T-cell (primary cell): ENCODE data around the gene TUBGCP2. TPM values are rescaled to one million over a fixed set of nuclear protein-coding genes. Genes with fewer than 3 reads are reported as not detected.
A peak's percentile ranks its signal among the peaks of the same experiment; 100 is the strongest.

ENCODE experiments used
- ATAC-seq, 4 experiments: fragments of 200-7000 bp in 3 of 4; fragments of 150-1000 bp in 1 of 4; cut with Tn5 transposase; replicated peaks in 1 of 4; 1 replicate in 3 of 4; 2 replicates in 1 of 4; pipeline ENCODE4 v1.10.0; 2021; ENCODE audit warnings: moderate library complexity in 3 of 4, mild to moderate bottlenecking in 2 of 4, moderate number of reproducible peaks in 1 of 4
- CTCF ChIA-PET, 2 donors: fragments of 300-600 bp; sonication (Branson Sonifier 250); formaldehyde crosslinking; loops; one replicate each; lab custom pipeline; 2022; ENCODE audit warnings: antibody characterized with exemption in 2 of 2; lab: Charles Lee
- POLR2A ChIA-PET, 2 donors: fragments of 300-600 bp; sonication (Branson Sonifier 250); formaldehyde crosslinking; loops; one replicate each; lab custom pipeline; 2022; ENCODE audit warnings: antibody characterized with exemption in 2 of 2; lab: Charles Lee
- DNase-seq, 35 experiments: peaks; one replicate each; pipeline versions ENCODE4 v3.0.0 to v3.0.0-alpha.2; 2013 to 2023
- H3K27ac ChIP-seq: one replicate; pipeline ENCODE4 v1.5.1; 2013; ENCODE audit warnings: low read length
- H3K27me3 ChIP-seq, 2 experiments: replicated peaks in 1 of 2; 1 replicate in 1 of 2; 2 replicates in 1 of 2; pipeline versions ENCODE4 v1.6.1 to v1.7.0; 2013; ENCODE audit warnings: low read length in 1 of 2, mixed read lengths in 1 of 2; ENCODE audit not compliant: control insufficient read depth in 2 of 2, insufficient read depth in 2 of 2; ENCODE audit errors: extremely low read depth in 1 of 2
- H3K36me3 ChIP-seq, 2 donors: 1 replicate in 1 of 2; 2 replicates in 1 of 2; pipeline versions ENCODE4 v1.6.1 to v1.7.0; 2013; ENCODE audit warnings: low read length in 1 of 2; ENCODE audit not compliant: control insufficient read depth in 2 of 2, insufficient read depth in 1 of 2; ENCODE audit errors: extremely low read depth in 1 of 2
- H3K4me1 ChIP-seq, 2 experiments: 1 replicate in 1 of 2; 2 replicates in 1 of 2; pipeline versions ENCODE4 v1.6.1 to v1.7.0; 2013; ENCODE audit warnings: low read length in 2 of 2, mixed read lengths in 1 of 2; ENCODE audit not compliant: insufficient read depth in 2 of 2, control insufficient read depth in 1 of 2; ENCODE audit errors: extremely low read depth in 1 of 2
- H3K4me3 ChIP-seq, 2 donors: 1 replicate in 1 of 2; 2 replicates in 1 of 2; pipeline versions ENCODE4 v1.5.1 to v1.7.0; 2013; ENCODE audit warnings: mild to moderate bottlenecking in 2 of 2, low read length in 1 of 2, moderate library complexity in 1 of 2; ENCODE audit not compliant: control insufficient read depth in 1 of 2; ENCODE audit errors: extremely low read depth in 1 of 2
- H3K9me3 ChIP-seq: 2 replicates; pipeline ENCODE4 v1.7.0; 2013
- H3K27ac Mint-ChIP-seq, 2 donors: one replicate each; pipeline ENCODE4 v1.8.0; 2020 to 2021; ENCODE audit warnings: mild to moderate bottlenecking in 2 of 2, mixed read lengths in 2 of 2
- H3K27me3 Mint-ChIP-seq, 2 donors: one replicate each; pipeline ENCODE4 v1.8.0; 2021 to 2022; ENCODE audit warnings: mixed read lengths in 2 of 2
- H3K36me3 Mint-ChIP-seq: one replicate; pipeline ENCODE4 v1.8.0; 2021; ENCODE audit warnings: mixed read lengths
- H3K4me1 Mint-ChIP-seq, 3 donors: one replicate each; pipeline ENCODE4 v1.8.0; 2020 to 2022; ENCODE audit warnings: mixed read lengths in 3 of 3, mild to moderate bottlenecking in 1 of 3
- H3K4me3 Mint-ChIP-seq, 3 donors: one replicate each; pipeline ENCODE4 v1.8.0; 2020 to 2022; ENCODE audit warnings: mild to moderate bottlenecking in 3 of 3, mixed read lengths in 3 of 3, moderate library complexity in 3 of 3
- H3K9me3 Mint-ChIP-seq, 3 donors: one replicate each; pipeline ENCODE4 v1.8.0; 2020 to 2022; ENCODE audit warnings: mixed read lengths in 3 of 3
- WGBS: methylation state at CpG from one replicate; pipeline ENCODE4 v1.1.5; 2013; ENCODE audit warnings: missing lambda C conversion rate; ENCODE audit not compliant: insufficient coverage; 5-methylcytosine and 5-hydroxymethylcytosine counted together
- total RNA-seq, 35 experiments: library from RNA in 6 of 35; stranded (reverse) in 6 of 35; fragments of 120-200 nt in 1 of 35; gene quantifications; one replicate each; pipeline versions ENCODE4 v1.2.1 to v1.2.4 and lab custom pipeline; 2013 to 2026

Gene TUBGCP2
- total RNA-seq, 5 donors from 2014 or later (not counting 1 experiment from before 2014, with no cell fraction given): 64.5 to 80.8 (median 72.7) TPM

DNA sequence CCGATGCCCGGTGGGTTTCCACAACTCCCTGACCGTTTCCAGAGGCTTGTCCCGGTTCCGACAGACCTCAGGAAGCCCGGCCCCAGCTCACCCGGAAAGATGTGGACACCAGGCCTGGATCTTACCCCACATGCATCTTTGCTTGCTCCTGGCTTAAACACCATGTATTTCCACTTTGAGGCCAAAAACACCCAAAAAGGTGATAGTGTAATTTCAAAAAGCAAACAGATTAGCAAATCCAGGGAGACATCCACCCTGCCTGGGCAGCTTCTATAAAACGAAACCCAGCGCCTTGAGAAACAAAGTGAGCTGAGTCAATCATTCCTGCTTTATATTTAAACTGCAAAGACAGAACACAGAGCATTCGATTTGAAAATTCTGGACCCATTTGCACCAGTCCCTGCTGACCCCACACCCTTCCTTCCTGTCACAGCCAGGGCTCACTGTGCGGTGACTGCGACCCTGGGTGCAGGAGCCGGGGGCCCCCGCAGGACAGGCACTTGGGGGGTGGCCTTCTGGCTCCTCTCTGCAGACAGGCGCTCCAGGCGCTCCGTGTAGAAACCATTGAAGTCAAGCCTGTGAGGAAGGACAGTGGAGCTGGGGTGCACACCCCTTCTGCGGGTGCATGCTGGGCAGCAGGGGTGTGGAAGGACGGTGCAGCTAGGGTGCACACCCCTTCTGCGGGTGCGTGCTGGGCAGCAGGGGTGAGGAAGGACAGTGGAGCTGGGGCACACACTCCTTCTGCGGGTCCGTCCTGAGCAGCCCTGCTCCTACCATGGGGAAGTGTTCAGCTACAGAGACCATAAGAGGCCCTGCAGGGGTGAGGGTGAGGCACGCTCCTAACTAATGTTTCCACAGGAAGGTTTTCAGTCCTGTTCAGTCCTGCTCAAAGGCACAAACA is 29.1 kb downstream of the TUBGCP2 start:
- Mint-ChIP-seq H3K36me3 (peaks cover 17% of the 10 kb centered on the region), H3K27ac (peak overlapping the region; percentile 72 to 96), H3K4me1 (peaks cover 27 to 39% (median 38%) of the 10 kb centered on the region in 3 donors), H3K27me3 (no peaks in the 10 kb centered on the region), H3K4me3 (no peak overlapping the region), H3K9me3 (no peaks in the 10 kb centered on the region)
- Histone ChIP-seq H3K27ac (peak overlapping the region; percentile 97), H3K9me3 (no peaks in the 10 kb centered on the region), H3K4me3 (no peak overlapping the region), H3K36me3 (peaks cover 23 to 41% of the 10 kb centered on the region in 2 donors), H3K4me1 (peaks cover 10 to 55% of the 10 kb centered on the region in 2 experiments), H3K27me3 (no peaks in the 10 kb centered on the region)
- WGBS: 77% methylated on average over 15 of the region's 24 CpGs
- DNase-seq: no peak
- ChIA-PET CTCF (interaction anchor here in 1 of 2 donors (0.6 kb wide), 1 partner anchor 1809 kb away, joined by 5 read pairs; no protein-coding TSS in a partner anchor), POLR2A (interaction anchor here in 1 of 2 donors (2.6 kb wide), 1 partner anchor 28 kb away, joined by 6 read pairs; no protein-coding TSS in a partner anchor)
- no peak for ATAC-seq

DNA sequence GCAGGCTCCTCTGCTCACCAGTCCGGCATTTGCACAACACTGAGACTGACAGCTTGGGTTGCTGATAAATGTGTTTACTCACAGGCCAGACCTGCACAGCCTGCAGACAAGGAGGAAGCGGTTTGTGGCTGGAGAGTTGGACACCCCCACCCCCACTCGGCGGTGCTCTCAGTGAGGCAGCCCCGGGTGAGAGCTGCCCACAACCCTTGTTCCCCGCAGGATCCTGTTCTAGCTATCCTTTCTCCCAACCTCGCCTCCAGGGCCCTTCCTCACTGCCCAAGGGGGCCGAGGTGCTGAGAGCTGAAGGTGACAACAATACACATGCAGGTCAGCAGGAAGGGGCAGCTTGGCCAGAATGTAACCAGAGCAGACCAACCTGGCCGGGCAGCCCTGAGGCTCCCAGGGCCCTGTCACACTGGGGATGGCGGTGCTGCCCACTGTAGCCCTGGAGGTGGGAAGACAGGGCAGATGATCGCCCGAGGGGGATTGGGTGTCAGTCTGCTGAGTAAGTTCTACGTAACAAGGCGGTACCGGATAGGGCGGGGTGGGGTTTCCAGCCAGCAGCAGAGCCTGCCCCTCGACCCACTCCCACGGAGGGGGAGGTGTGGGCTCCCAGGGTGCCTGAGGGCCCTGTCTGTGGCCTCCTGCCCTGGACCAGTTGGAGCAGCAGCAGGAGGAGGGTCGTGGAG is 30.0 kb downstream of the TUBGCP2 start:
- peak overlapping the region in 1 of 2 donors; percentile 22 for H3K4me3 ChIP-seq
- Mint-ChIP-seq H3K4me3 (peak overlapping the region; percentile 68 to 79 (median 68)), H3K9me3 (no peaks in the 10 kb centered on the region), H3K36me3 (peaks cover 11% of the 10 kb centered on the region), H3K27ac (peak overlapping the region; percentile 96 to 99), H3K4me1 (peaks cover 27 to 40% (median 40%) of the 10 kb centered on the region in 3 donors), H3K27me3 (no peaks in the 10 kb centered on the region)
- WGBS: 32% methylated on average over 10 of the region's 19 CpGs
- peaks cover 12 to 63% of the 10 kb centered on the region in 2 experiments for H3K4me1 ChIP-seq
- no peaks in the 10 kb centered on the region for H3K27me3 ChIP-seq
- peak in 34 of 35 experiments; percentile 50 to 86 (median 70) for DNase-seq
- peaks cover 20 to 37% of the 10 kb centered on the region in 2 donors for H3K36me3 ChIP-seq
- ChIA-PET POLR2A (interaction anchor here (1.1 to 2.6 kb wide), 2 partner anchors 29 kb away, joined by 4 to 6 read pairs; no protein-coding TSS in a partner anchor), CTCF (no interaction called here)
- H3K9me3 ChIP-seq: no peaks in the 10 kb centered on the region
- ATAC-seq: peak; percentile 17 to 41 (median 22)
- peak overlapping the region; percentile 97 for H3K27ac ChIP-seq

DNA sequence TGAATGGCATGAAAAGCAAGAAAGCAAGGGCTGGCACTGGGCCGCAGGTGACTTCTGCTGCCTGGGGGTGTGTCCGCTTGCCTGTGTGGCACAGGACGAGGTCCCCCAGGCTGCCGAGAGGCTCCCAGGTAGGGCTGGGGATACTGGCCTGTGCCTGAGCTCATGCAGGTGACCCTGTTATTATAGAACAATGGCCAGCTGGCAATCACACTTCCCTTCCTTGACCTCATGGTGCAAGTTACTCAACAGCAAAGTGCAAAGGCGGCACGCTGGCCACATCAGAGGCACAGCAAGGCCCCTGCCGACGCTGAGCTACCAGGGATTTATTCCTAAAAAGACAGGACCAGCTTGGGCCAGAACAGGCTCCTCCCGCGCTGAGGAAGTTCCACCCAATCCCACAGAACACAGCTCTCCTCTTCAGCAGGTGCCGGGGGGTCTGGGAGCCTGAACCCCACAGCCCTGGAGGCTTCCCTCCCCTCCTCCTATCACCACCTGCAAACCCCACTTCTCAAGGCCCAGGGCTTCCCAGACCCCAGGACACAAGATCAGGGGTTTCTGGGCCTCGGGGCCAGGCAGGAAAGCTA is 30.6 kb downstream of the TUBGCP2 start:
- Mint-ChIP-seq H3K4me1 (peaks cover 27 to 40% (median 40%) of the 10 kb centered on the region in 3 donors), H3K9me3 (no peaks in the 10 kb centered on the region), H3K4me3 (peak overlapping the region; percentile 68 to 79 (median 68)), H3K36me3 (peaks cover 9% of the 10 kb centered on the region), H3K27ac (peak overlapping the region; percentile 96 to 99), H3K27me3 (no peaks in the 10 kb centered on the region)
- Histone ChIP-seq H3K27ac (peak overlapping the region; percentile 97), H3K9me3 (no peaks in the 10 kb centered on the region), H3K27me3 (no peaks in the 10 kb centered on the region), H3K36me3 (peaks cover 16 to 37% of the 10 kb centered on the region in 2 donors), H3K4me1 (peaks cover 12 to 69% of the 10 kb centered on the region in 2 experiments), H3K4me3 (peak overlapping the region in 1 of 2 donors; percentile 22)
- ATAC-seq (no peak), DNase-seq (peak in 2 of 35 experiments; percentile 15 to 30)
- WGBS: 44% methylated on average over 11 of the region's 12 CpGs
- ChIA-PET CTCF (no interaction called here), POLR2A (interaction anchor here (1.1 to 2.6 kb wide), 2 partner anchors 29 to 30 kb away, joined by 4 to 6 read pairs; no protein-coding TSS in a partner anchor)

DNA sequence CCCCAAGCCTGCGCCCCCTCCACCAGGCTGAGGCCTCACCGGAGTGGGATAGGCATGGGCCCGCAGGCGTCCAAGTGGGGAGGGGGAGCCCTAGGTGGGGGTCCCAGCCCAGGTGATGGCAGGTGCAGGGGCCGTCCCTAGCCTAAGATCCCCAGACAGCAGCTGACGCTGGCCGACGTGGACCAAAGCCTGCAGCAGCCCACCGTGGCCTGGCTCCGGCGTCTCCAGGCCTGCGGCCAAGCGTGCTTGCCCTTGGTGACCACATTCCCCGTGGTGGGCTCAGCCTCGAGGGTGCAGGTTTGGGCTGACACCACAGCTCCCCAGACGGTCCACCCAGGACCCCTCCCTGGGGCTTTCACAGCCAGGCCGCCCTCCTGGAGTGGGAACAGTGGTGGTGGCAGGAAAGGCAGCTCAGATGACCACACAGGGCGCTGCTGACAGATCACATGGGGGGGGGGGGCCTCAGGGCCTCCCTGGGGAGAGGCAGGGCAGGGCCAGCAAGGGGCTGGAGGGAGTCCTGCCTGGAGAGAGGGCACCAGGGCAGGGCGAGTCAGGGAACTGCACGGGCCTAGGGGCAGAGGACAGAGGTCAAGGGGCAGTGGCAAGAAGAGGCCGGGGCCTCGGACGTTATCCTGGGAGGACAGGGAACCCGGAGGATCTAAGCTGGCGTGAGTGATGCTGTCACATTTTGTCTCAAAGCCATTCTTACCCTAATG is 31.2 kb downstream of the TUBGCP2 start:
- Mint-ChIP-seq H3K4me3 (peak overlapping the region; percentile 68 to 82 (median 79)), H3K27me3 (no peaks in the 10 kb centered on the region), H3K27ac (peak overlapping the region; percentile 96 to 99), H3K36me3 (peaks cover 6% of the 10 kb centered on the region), H3K9me3 (no peaks in the 10 kb centered on the region), H3K4me1 (peaks cover 27 to 40% (median 40%) of the 10 kb centered on the region in 3 donors)
- WGBS: 93% methylated on average over 18 of the region's 25 CpGs
- H3K27me3 ChIP-seq: no peaks in the 10 kb centered on the region
- ChIA-PET POLR2A (interaction anchor here (1.1 to 2.6 kb wide), 2 partner anchors 30 kb away, joined by 4 to 6 read pairs; no protein-coding TSS in a partner anchor), CTCF (no interaction called here)
- H3K36me3 ChIP-seq: peaks cover 12 to 37% of the 10 kb centered on the region in 2 donors
- no peak for DNase-seq
- ATAC-seq: no peak
- peak overlapping the region; percentile 97 for H3K27ac ChIP-seq
- H3K4me3 ChIP-seq: peak overlapping the region in 1 of 2 donors; percentile 89
- peaks cover 12 to 69% of the 10 kb centered on the region in 2 experiments for H3K4me1 ChIP-seq
- H3K9me3 ChIP-seq: no peaks in the 10 kb centered on the region

DNA sequence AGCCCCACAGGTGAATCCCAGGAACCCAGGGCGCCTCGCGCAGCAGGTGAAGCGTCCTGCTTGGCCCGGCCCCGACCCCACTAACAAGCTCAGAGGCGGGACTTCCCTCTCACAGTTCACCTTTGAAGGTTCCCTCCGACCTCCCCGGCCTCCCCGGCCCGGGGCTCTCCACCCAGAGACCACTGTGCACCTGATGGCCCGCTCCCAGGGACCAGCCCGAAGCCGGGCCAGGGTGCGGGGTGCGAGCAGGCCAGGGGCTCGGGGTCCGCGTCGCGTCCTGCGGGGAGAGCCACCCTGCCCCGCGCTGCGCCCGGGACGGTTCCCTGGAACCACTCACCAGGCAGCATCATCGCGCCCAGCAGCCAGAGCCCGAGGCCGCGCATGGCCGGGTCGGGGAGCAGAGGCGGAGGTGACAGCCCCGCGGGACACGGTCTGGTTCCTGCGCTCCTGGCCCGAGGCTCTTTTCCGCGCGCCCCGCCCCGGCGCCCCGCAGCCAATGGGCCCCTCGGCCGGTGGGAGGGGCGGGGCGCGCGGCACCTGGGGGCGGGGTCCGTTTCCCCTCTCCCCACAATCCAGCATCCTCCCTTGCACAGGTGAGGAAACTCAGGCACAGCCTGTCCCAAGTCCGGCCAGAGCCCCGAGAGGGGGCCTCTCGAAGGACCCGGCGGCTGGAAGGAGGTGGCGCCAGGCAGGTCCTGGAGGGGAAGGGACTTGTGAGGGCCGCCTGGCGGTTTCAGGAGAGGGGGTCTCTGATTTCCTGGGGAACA is 32.1 kb downstream of the TUBGCP2 start, which contains the start of gene ADAM8:
ADAM8 (minus strand) TSS at position 434 of the 767 bp plus-strand sequence; CDS start at position 383, 51 bp downstream.
- H3K9me3 Mint-ChIP-seq: no peaks in the 10 kb centered on the region
- DNase-seq: peak in 33 of 35 experiments; percentile 33 to 79 (median 55)
- WGBS: 6% methylated on average over 47 of the region's 63 CpGs

More for the DNA sequence above, 32.1 kb downstream of the TUBGCP2 start, which contains the start of gene ADAM8:
- ChIA-PET POLR2A (interaction anchor here in 1 of 2 donors (1.2 to 2.2 kb wide), 3 partner anchors 12 to 31 kb away, joined by 3 to 11 read pairs (median 4); no protein-coding TSS in a partner anchor), CTCF (interaction anchor here in 1 of 2 donors (0.6 kb wide), 1 partner anchor 53 kb away, joined by 3 read pairs; no protein-coding TSS in a partner anchor)
- peak; percentile 42 to 64 (median 58) for ATAC-seq
- peaks cover 12 to 69% of the 10 kb centered on the region in 2 experiments for H3K4me1 ChIP-seq
- Mint-ChIP-seq H3K4me1 (peaks cover 27 to 40% (median 40%) of the 10 kb centered on the region in 3 donors), H3K27me3 (no peaks in the 10 kb centered on the region), H3K4me3 (peak within 1 kb of the TSS; percentile 82 to 89 (median 82)), H3K27ac (peak within 1 kb of the TSS; percentile 96 to 99), H3K36me3 (no peaks in the 10 kb centered on the region)
- peak within 1 kb of the TSS; percentile 97 for H3K27ac ChIP-seq
- peaks cover 4 to 35% of the 10 kb centered on the region in 2 donors for H3K36me3 ChIP-seq
- no peaks in the 10 kb centered on the region for H3K9me3 ChIP-seq
- peak within 1 kb of the TSS; percentile 41 to 89 for H3K4me3 ChIP-seq
- H3K27me3 ChIP-seq: no peaks in the 10 kb centered on the region
